GM23338 (cell line): ENCODE measurements around the gene TOMM40L. TPM values are rescaled to one million over a fixed set of nuclear protein-coding genes. Genes with fewer than 3 reads are reported as not detected.

Experiments
- ATAC-seq: fragments of 200-7000 bp; cut with Tn5 transposase; 3 replicates; pipeline ENCODE4 v1.9.1; 2020
- DNase-seq: peaks from one replicate; pipeline ENCODE4 v3.0.0-alpha.2; 2015; ENCODE audit warnings: low spot score
- H2AFZ ChIP-seq: fragments of 200-600 bp; sonication (generic); 2 replicates; pipeline ENCODE4 v1.8.0; 2016; ENCODE audit warnings: antibody characterized with exemption, mild to moderate bottlenecking, moderate library complexity
- H3F3A ChIP-seq: fragments of 200-600 bp; sonication (generic); replicated peaks from 2 replicates; pipeline ENCODE4 v1.8.0; 2017; ENCODE audit warnings: antibody characterized with exemption, mixed run types, low read depth
- H3K27ac ChIP-seq: fragments of 200-600 bp; sonication (generic); 2 replicates; pipeline ENCODE4 v1.6.1; 2016; ENCODE audit warnings: low read depth
- H3K27me3 ChIP-seq: fragments of 200-600 bp; sonication (generic); 2 replicates; pipeline ENCODE4 v1.8.0; 2016; ENCODE audit warnings: mild to moderate bottlenecking, mixed run types, moderate library complexity; ENCODE audit not compliant: insufficient read depth
- H3K36me3 ChIP-seq: fragments of 200-600 bp; sonication (generic); 2 replicates; pipeline ENCODE4 v1.8.0; 2016; ENCODE audit warnings: mild to moderate bottlenecking; ENCODE audit not compliant: insufficient read depth
- H3K4me1 ChIP-seq: fragments of 200-600 bp; sonication (generic); 2 replicates; pipeline ENCODE4 v1.8.0; 2016; ENCODE audit warnings: mild to moderate bottlenecking, moderate library complexity; ENCODE audit not compliant: insufficient read depth
- H3K4me2 ChIP-seq: fragments of 200-600 bp; sonication (generic); 2 replicates; pipeline ENCODE4 v1.7.1; 2017; ENCODE audit warnings: mixed run types
- H3K4me3 ChIP-seq: fragments of 200-600 bp; sonication (generic); 2 replicates; pipeline ENCODE4 v1.6.1; 2016; ENCODE audit warnings: mixed run types
- H3K79me2 ChIP-seq: fragments of 200-600 bp; sonication (generic); replicated peaks from 2 replicates; pipeline ENCODE4 v1.8.0; 2017; ENCODE audit warnings: mild to moderate bottlenecking; ENCODE audit not compliant: insufficient read depth
- H3K9me2 ChIP-seq: fragments of 200-600 bp; sonication (generic); 2 replicates; pipeline ENCODE4 v1.8.0; 2017; ENCODE audit not compliant: insufficient read depth
- H4K20me1 ChIP-seq: fragments of 200-600 bp; sonication (generic); replicated peaks from 2 replicates; pipeline ENCODE4 v1.8.0; 2017; ENCODE audit warnings: mild to moderate bottlenecking; ENCODE audit not compliant: insufficient read depth
- H3K27ac Mint-ChIP-seq: 2 replicates; pipeline ENCODE4 v1.8.0; 2020; ENCODE audit warnings: inconsistent platforms, mild to moderate bottlenecking, moderate library complexity, mixed read lengths
- H3K27me3 Mint-ChIP-seq: 3 replicates; pipeline ENCODE4 v1.8.0; 2022; ENCODE audit warnings: low read depth, mild to moderate bottlenecking, moderate library complexity, mixed read lengths, inconsistent platforms; ENCODE audit not compliant: insufficient read depth, poor library complexity
- H3K36me3 Mint-ChIP-seq: 3 replicates; pipeline ENCODE4 v1.8.0; 2021; ENCODE audit warnings: low read depth, mild to moderate bottlenecking, inconsistent platforms, moderate library complexity, mixed read lengths
- H3K4me1 Mint-ChIP-seq: 3 replicates; pipeline ENCODE4 v1.8.0; 2020; ENCODE audit warnings: mild to moderate bottlenecking, inconsistent platforms, mixed read lengths
- H3K4me3 Mint-ChIP-seq: 3 replicates; pipeline ENCODE4 v1.8.0; 2021; ENCODE audit warnings: moderate library complexity, mild to moderate bottlenecking, inconsistent platforms, mixed read lengths
- H3K9me3 Mint-ChIP-seq: 3 replicates; pipeline ENCODE4 v1.8.0; 2020; ENCODE audit warnings: moderate library complexity, mild to moderate bottlenecking, inconsistent platforms, mixed read lengths
- CREB1 ChIP-seq: fragments of 250-450 bp; sonication (Bioruptor Pico); IDR thresholded peaks from 2 replicates; pipeline ENCODE4 v1.5.0; 2020; ENCODE audit warnings: low read depth, mild to moderate bottlenecking, moderate library complexity
- CTCF ChIP-seq, 2 experiments: fragments of 200-600 bp in 1 of 2; sonication (generic) in 1 of 2; conservative IDR thresholded peaks; 2 replicates each; pipeline versions ENCODE4 v1.5.1 to v1.6.1; 2016 to 2017; ENCODE audit warnings: antibody characterized with exemption in 2 of 2, low read depth in 2 of 2, mild to moderate bottlenecking in 2 of 2, moderate library complexity in 1 of 2
- ETS1 ChIP-seq: IDR thresholded peaks from 2 replicates; pipeline ENCODE4 v1.6.1; 2016; ENCODE audit warnings: antibody characterized with exemption
- EZH2 ChIP-seq: fragments of 200-600 bp; sonication (generic); IDR thresholded peaks from one replicate; pipeline ENCODE4 v1.8.0; 2017; ENCODE audit warnings: antibody characterized with exemption, mild to moderate bottlenecking, low read depth; ENCODE audit not compliant: unreplicated experiment
- EZH2phosphoT487 ChIP-seq: fragments of 200-600 bp; sonication (generic); IDR thresholded peaks from one replicate; pipeline ENCODE4 v1.8.1; 2018; ENCODE audit warnings: antibody characterized with exemption; ENCODE audit not compliant: unreplicated experiment
- JUNB ChIP-seq: IDR thresholded peaks from one replicate; pipeline ENCODE4 v1.6.1; 2016; ENCODE audit warnings: antibody characterized with exemption; ENCODE audit not compliant: unreplicated experiment
- NANOG ChIP-seq: IDR thresholded peaks from 2 replicates; pipeline ENCODE4 v1.6.1; 2016; ENCODE audit warnings: antibody characterized with exemption, borderline replicate concordance
- POLR2AphosphoS5 ChIP-seq: IDR thresholded peaks from 2 replicates; pipeline ENCODE4 v1.6.1; 2016; ENCODE audit warnings: antibody characterized with exemption, low read depth
- REST ChIP-seq: IDR thresholded peaks from one replicate; pipeline ENCODE4 v1.6.1; 2018; ENCODE audit warnings: antibody characterized with exemption; ENCODE audit not compliant: unreplicated experiment
- STAT1 ChIP-seq: IDR thresholded peaks from one replicate; pipeline ENCODE4 v1.6.1; 2016; ENCODE audit warnings: antibody characterized with exemption; ENCODE audit not compliant: unreplicated experiment
- ZNF114 ChIP-seq: fragments of 250-450 bp; sonication (Bioruptor Pico); IDR thresholded peaks from 2 replicates; pipeline ENCODE4 v1.5.0; 2020; ENCODE audit warnings: mild to moderate bottlenecking, moderate library complexity
- ZNF331 ChIP-seq: fragments of 250-450 bp; sonication (Bioruptor Pico); IDR thresholded peaks from 2 replicates; pipeline ENCODE4 v1.5.0; 2020; ENCODE audit warnings: low read depth, mild to moderate bottlenecking, moderate library complexity
- ZNF462 ChIP-seq: fragments of 250-450 bp; sonication (Bioruptor Pico); IDR thresholded peaks from 2 replicates; pipeline ENCODE4 v1.5.0; 2020; ENCODE audit warnings: mild to moderate bottlenecking, moderate library complexity
- polyA plus RNA-seq: library from polyadenylated mRNA; unstranded; fragments of >200 nt; fragmentation: Nextera tagmentation; extraction: Ambion mirVana; gene quantifications from 2 replicates; pipeline ENCODE4 v1.2.1, GENCODE V29; 2016
- total RNA-seq: library from RNA; depleted of rRNA; stranded (reverse); fragments of >200 nt; shearing (Covaris generic); gene quantifications from 2 replicates; pipeline ENCODE4 v1.2.3, GENCODE V29; 2014

Gene TOMM40L
- total and polyA plus RNA-seq, 2 experiments from 2014 or later, result 6.8 to 12.9 TPM

GRCh38 chr1:161191971-161192370 is 33.9 kb upstream of the TOMM40L start:
- Histone ChIP-seq H3F3A (0 out of 2 replicates have a peak, but pooled peaks cover 3% of the 10 kb centered on the region), H3K27me3 (no peaks in the 10 kb centered on the region), H3K36me3 (no peaks in the 10 kb centered on the region), H2AFZ (no peak overlapping the region), H3K79me2 (no peaks in the 10 kb centered on the region), H3K4me3 (no peak overlapping the region), H3K4me1 (peaks cover 11% of the 10 kb centered on the region; the same call in 1 of the 2 replicates), H4K20me1 (no peaks in the 10 kb centered on the region), H3K9me2 (no peaks in the 10 kb centered on the region), H3K27ac (no peak overlapping the region; the same call in 1 of the 2 replicates), H3K4me2 (no peak overlapping the region)
- TF ChIP-seq STAT1, result no peak
- TF ChIP-seq ZNF331 (CRISPR knock-in tag), result no peak
- TF ChIP-seq NANOG, result no peak
- no peak for TF ChIP-seq JUNB
- TF ChIP-seq POLR2AphosphoS5, result no peak
- TF ChIP-seq ETS1, result no peak
- TF ChIP-seq ZNF114 (CRISPR knock-in tag), result no peak
- TF ChIP-seq EZH2, result no peak
- no peak for TF ChIP-seq EZH2phosphoT487
- no peak for TF ChIP-seq CTCF (conservative IDR thresholded peaks at IDR 0.05; ENCODE audit: low read depth in 2 of 2)
- no peak for TF ChIP-seq REST
- TF ChIP-seq ZNF462 (CRISPR knock-in tag), result no peak
- TF ChIP-seq CREB1 (CRISPR knock-in tag), result no peak
- Mint-ChIP-seq H3K27me3 (peaks cover 5% of the 10 kb centered on the region), H3K9me3 (no peaks in the 10 kb centered on the region), H3K27ac (no peak overlapping the region), H3K4me1 (peaks cover 17% of the 10 kb centered on the region), H3K4me3 (no peak overlapping the region), H3K36me3 (peaks cover 11% of the 10 kb centered on the region; the same call in 2 of the 3 replicates)
- ATAC-seq, result no peak
- DNase-seq, result no peak
